Stimulated activated CD4-positive, alpha-beta T cell treated with anti-CD3 and anti-CD28 coated beads, Interleukin-2, amount 100 ng/mL, for 24 hours (primary cell): Measurements from ENCODE around the gene OBP2B.
"Not testable (repeated sequence)": the region's sequence is repeated elsewhere in the genome, so short reads cannot be mapped to it uniquely, and the experiment has no call there.

Experiments
- DNase-seq, 2 donors: peaks; one replicate each; pipeline ENCODE4 v3.0.0-alpha.2; 2020

Gene OBP2B

GRCh38 chr9:133238272-133238850, 29.3 kb upstream of the OBP2B start:
- DNase-seq, result peak; percentile 44 to 64

DNA sequence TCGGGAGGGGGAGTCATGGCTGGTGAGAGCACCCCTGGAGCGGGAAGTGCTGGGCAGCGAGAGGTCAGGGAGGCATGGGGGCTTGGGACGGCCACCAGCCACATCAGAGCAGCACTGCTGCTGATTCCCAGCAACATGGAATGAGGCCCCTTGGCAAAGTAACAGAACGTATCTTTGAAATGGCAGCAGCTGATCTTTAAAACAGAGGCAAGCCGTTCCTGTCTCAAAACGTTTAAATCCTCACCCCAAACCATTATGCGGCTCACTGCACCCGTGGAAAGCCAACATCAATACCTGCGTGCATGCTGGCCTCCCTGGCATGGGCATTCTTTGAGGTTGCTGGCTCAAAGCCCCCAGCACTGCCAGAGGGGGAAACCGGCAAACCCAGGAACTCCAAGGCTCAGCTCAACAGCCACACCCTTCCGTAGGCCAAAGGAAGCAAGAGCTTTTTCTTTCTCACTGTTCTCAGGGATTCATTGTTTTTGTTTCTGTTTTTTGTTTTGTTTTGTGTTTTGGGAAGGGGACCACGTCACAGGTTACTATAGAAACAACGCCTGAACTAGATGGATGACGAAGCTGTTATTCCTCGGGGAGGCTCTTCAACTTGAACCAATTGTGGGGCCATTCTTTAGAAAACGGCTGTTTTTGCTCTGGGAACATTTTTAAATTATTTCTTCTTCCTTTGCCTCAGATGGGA, 28.1 kb upstream of the OBP2B start:
- no peak for DNase-seq

GRCh38 chr9:133236291-133237034, 27.4 kb upstream of the OBP2B start:
- not testable (repeated sequence) for DNase-seq

DNA sequence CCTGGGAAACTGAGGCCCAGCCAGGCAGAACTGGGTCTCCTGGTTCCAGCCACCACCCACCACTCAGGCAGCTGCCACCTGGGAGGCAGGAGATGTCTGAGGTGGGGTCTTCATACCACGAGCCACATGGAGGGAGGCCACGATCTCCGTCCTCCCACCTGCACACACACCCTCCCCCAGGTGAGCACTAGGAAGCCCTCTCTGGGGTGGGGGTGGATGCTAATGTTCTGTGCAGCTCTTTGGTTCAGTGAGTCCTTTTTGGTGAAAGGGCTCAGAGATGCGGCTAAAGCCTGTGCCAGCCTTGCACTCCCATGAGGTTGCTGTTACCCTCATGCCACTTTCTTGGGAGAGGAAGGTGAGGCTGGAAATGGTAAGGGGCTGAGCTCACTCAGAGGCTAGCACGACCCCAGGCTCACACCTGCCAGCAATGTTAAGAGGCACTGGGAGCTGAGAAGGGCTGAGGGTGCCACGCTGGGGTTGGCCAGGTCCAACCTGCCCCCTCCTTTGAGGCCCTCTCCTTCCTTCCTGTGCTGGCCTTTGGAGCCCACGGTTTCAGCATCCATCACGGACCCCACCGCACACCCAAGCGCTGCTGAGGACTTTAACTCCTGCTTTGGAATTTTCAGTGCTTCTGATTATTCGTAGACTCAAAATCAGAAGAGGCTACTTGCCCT, 26.6 kb upstream of the OBP2B start:
- DNase-seq, result no peak

- no peak for DNase-seq
These were observed 25.7 kb upstream of the OBP2B start for GRCh38 chr9:133234577-133235322.

DNA sequence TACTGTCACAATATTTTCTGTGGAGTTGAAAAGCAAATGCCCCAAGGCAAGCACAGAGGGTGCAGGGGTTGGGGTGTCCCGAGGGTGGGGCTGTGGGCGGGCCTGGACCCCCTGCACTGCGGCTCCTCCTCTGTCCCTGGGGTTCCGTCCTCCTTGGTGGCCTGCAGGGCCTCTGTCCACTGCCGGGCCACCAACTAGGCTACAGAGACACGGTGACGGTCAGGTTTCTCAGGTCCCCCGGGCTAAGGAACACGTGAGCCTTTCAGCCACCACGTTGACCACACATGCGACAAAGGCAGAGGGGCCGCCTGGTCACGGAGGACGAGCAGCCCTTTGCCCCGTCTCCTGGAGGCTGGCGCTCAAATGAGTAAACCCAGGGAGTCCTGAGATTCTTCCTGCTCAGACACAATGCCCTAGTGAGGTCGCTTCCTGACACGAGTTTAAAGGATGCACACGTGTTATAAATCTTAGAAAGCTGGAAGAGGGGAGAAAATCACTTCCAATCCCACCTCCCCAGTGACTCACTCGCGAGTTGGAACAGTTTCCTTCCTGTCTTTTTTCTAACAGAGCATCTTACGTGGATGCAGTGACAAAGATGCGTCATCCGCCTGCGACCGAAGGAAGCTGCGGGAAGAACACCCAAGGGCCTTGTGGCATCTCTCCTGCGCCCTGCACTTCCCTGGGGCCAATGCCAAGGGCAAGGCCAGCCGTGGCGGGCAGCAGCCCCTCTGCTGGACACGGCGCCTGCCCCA, 24.8 kb upstream of the OBP2B start:
- no peak for DNase-seq

GRCh38 chr9:133231934-133232568, 23.0 kb upstream of the OBP2B start:
- DNase-seq, result not testable (repeated sequence)

DNA sequence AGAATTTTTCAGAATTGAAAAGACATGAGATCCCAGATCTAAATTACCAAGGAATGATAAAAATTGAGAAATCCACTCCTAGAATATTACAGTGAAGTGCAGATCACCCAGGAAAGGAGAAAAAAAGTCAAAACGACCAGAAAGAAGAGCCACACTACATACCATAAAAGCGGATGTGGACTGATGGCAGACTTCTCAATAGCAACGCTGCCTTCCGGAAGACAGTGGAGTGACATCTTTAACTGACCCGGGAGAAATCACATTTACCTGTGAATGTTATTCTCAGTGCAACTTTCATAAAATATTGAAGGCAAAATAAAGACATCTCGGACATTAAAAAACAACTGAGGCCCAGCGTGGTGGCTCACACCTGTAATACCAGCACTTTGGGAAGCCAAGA, 21.5 kb upstream of the OBP2B start:
- DNase-seq, result not testable (repeated sequence)

- no peak for DNase-seq
These were observed 21.0 kb upstream of the OBP2B start for GRCh38 chr9:133230093-133230492.

DNA sequence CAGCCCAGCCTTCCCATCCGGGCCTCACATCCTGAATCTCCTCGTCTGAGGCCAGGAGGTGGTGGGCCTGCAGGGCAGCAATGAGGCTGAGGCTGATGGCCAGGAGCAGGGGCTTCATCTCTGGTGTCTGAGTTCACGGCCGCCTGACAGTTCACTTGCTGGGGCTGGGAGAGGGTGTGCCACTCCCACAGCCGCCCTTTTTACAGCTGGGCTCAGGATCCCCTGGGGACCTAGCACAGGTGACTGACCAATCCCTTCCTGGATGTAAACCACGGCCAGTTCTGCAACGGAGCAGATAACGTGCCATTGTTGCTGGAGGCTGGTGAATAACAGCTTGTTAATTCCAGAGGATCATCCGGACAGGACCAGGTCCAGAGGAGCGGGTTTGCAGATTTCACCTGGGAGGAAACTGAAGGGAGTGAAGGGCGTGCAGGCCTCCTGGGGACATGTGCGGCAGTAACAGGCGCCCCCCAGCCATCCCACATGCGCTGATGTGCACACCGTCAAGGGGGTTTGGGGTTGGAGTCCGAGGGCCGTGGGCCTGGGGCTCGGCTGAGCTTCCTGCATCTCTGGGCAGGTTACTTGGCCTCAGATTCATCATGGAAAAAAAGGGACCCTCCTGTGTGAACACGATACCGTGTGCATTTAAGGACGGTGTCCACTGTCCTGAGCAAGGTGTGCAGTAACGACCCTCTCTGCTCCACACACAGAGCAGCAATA, 19.6 kb upstream of the OBP2B start:
- DNase-seq, result not testable (repeated sequence)

DNA sequence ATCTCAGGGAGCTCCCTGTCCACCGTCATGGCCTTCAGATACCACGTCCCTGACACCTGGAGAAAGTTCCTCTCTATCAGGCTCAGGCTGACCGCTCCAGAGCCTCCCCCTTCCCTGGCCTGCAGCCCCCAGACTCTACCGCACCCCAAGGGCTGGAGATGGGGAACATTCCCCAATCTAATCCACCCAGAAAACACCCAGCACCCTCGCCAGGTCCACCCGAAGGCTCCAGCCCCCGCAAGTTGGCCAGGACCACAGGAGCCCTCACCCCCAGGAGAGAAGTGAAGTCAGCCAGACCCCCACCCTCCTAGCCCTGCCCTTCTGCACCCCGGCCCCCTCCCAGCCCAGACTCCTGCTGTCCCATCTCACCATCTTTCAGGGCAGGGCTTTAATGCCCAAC, 18.9 kb upstream of the OBP2B start:
- not testable (repeated sequence) for DNase-seq

GRCh38 chr9:133227242-133227860, 18.3 kb upstream of the OBP2B start:
- DNase-seq, result no peak

GRCh38 chr9:133226219-133227171, 17.4 kb upstream of the OBP2B start:
- no peak for DNase-seq

- DNase-seq, result no peak
These were observed 16.3 kb upstream of the OBP2B start for GRCh38 chr9:133225171-133226011.

DNA sequence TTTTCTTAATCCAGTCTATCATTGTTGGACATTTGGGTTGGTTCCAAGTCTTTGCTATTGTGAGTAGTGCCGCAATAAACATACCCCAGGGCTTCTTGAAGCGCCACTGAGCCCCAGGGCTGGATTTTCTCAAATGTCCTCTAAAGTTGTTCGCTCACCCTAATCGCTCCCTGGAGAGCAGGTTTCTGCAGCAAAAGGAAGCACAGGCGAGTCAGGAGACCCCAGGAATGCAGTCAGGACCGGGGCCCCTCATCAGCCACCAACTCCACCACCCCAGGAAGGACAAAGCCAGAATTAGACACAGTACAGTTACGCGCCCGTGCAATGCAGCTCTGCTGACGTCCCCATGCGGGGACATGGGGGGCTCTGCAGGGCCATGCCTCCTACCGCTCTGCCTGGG, 15.7 kb upstream of the OBP2B start:
- no peak for DNase-seq

- not testable (repeated sequence) for DNase-seq
These were observed 14.2 kb upstream of the OBP2B start for GRCh38 chr9:133223159-133223756.

DNA sequence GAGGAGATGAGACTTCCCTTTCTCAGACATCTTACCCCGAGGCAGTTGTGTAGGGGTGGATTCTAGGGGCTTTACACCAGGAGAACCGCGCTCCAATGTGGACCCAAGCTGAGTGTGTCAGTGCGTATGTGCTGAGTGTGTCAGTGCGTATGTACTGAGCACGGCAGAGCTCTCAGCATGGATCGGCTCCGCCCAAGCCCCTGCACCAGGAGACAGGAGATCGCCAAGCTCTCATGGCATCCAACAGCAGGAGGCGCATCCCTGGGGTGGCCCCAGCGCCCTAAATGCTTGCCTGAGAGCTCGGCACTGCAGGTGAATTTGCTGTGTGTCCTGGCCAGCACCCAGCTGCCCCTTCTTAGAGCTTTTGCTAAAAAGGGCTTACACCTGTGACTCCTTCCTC, 12.9 kb upstream of the OBP2B start:
- not testable (repeated sequence) for DNase-seq
